ENCODE results near the gene ARL6IP6. TPM values are rescaled to one million over a fixed set of nuclear protein-coding genes. Genes with fewer than 3 reads are reported as not detected.

Gene ARL6IP6
- total RNA-seq, 2 experiments from 2014 or later, result 23.9 to 28.1 TPM

Other genes starting within 250 kb of the ARL6IP6 start
- gene PRPF40A, start 1.2 kb upstream of the ARL6IP6 start, total RNA-seq, result 100 to 1,000 TPM; 148 to 154 TPM

All from activated naive CD8-positive, alpha-beta T cell treated with anti-CD3 and anti-CD28 coated beads for 36 hours (primary cell).